Non-pigmented ciliary epithelial cell (primary cell): ENCODE data around the gene HIPK2.
A peak's percentile ranks its signal among the peaks of the same experiment; 100 is the strongest.

Experiments used
- DNase-seq: peaks from one replicate; pipeline ENCODE4 v3.0.0-alpha.2; 2010; ENCODE audit warnings: low read depth

Gene HIPK2

GRCh38 chr7:139534966-139535651 is 242.7 kb downstream of the HIPK2 start:
- no peak for DNase-seq

DNA sequence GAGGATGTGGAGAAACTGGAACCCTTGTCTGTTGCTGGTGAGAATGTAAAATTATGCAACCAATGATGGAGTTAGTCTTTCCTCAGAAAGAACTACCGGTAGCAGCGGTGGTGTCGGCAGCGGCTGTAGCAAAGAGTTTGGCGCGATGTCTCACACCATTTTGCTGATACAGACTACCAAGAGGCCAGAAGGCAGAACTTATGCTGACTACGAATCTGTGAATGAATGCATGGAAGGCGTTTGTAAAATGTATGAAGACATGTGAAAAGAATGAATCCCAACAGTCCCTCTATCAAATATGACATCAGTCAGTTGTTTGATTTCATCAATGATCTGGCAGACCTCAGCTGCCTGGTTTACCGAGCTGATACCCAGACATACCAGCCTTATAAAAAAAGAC is 243.7 kb downstream of the HIPK2 start:
- DNase-seq: no peak

- no peak for DNase-seq
Measured at GRCh38 chr7:139532636-139533155, 245.1 kb downstream of the HIPK2 start.

DNA sequence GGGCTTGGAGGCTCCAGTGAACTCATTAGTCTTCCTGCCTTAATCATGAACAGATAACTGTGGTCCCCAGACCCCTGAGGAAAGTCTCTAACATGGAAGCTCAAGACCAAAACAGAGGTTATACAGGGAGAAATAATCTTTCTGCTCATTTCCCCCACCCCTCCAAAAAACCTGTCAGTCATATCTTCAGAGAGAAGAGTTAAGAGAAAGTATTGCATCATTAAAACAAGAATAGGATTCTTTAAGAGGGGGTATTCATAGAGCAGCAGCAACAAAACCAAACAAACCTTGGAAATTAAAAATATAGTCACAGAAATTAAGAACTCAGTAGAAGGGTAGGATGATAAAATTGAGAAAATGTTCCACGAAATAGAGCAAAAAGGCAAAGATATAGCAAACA is 246.7 kb downstream of the HIPK2 start:
- DNase-seq: no peak

DNA sequence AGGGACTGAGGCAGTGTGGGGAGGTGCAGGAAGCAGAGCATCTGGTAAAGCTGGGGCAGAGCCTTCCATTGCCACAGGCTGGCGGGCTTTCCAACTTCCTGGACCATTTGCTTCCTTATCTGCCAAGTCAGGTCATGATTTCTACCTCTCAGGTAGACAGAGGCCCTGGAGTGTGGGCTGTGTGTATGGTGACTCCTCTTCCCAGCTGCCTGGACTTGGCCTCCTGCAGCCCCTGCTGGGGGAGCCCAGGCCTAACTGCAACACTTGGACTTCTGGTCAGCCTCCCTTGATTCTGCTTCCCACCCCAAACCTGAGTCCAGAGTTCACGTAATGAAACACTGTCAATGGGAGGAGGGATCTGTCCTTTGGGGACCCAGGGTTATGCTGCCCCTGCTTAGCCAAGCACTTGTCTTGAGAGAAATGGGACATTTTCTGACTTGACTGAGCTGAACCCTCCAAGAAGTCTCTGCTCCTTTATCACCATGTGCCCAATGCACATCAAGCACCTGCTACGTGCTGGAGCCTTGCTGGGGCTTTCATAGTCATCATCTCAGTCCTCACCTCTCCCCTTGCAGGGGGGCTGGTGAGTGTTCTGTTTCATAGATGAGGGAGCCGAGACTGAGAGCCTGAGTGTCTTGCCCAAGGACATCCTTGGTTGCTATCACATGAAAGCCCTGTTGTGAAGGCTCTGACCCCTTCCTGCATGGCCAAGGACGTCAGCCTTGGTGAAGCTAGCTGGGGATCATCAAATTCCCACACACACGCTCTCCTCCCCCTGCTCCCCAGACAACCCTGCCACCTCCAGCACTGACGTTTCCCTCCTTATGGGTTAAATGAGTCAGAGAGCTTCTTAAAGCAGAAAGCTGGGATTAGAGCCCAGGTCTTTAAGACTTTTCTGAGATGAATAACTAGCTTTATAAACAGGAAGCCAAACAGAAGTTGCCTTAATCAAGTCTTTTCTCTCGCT is 250.9 kb downstream of the HIPK2 start:
- DNase-seq: peak; percentile 82

DNA sequence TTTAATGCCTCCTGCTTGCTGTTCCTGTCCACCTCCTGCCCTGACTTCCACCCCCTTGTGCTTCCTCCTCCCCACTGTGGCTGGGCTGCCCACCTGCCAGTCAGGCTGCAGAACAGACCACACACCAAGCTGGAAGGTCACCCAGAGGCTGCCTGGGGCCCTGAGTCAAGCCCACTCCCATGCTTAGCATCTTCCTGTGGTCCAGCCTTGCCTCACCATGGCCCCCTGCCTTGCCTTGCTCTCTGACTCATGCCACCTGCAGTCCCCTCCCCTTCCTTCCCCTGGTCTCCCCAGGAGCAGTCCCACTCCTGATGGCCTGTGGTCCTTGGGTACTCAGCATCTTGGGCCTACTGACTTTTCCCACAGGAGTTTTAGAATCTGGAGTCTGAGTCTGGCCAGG is 252.0 kb downstream of the HIPK2 start:
- DNase-seq: no peak

GRCh38 chr7:139525239-139525638 is 252.6 kb downstream of the HIPK2 start:
- no peak for DNase-seq

DNA sequence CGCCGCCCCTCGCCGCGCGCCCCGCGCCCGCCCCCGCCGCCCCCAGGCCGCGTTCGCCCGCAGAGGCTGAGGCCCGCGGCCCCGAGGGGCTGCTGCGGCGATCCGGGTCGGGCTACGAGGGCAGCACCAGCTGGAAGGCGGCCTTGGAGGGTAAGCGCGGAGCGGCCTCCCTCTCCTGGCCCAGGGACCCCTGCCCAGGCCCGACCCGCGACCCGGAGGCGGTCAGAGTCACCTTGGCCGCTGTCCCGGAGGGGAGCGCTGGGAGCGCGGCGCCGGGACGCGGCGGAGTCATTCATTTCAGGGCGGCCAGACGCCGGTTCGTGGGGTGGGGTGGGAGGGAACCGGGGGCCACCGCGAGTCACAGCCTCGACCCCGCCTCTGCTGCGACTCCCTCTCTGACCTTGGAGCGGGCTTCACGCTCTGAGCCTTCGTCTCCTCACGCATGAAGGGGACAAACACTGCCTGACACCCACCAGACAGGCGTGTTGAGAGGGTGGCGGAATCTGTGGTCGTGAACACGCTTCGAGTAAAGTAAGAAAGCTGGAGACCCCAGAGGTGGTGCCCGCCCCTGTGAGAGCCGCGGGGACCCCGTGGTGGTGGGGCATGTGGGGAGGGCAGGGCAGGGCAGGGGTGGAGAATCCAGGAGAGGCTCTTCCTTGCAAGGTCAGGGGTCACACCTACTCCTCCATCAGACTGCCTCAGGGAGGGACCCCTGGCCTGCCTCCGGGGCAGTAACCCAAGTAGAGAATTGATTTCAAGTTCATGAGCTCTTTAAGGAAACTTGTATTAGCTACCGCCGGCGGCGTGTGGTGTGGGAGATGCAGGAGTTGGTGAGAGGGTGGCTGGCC is 253.6 kb downstream of the HIPK2 start:
- DNase-seq: no peak

- DNase-seq: no peak
Measured at GRCh38 chr7:139523199-139523941, 254.4 kb downstream of the HIPK2 start, which contains the start of gene CLEC2L. Gene CLEC2L, plus strand, starts transcription at chr7:139523685. Its CDS starts 243 bp downstream, at chr7:139523928.

DNA sequence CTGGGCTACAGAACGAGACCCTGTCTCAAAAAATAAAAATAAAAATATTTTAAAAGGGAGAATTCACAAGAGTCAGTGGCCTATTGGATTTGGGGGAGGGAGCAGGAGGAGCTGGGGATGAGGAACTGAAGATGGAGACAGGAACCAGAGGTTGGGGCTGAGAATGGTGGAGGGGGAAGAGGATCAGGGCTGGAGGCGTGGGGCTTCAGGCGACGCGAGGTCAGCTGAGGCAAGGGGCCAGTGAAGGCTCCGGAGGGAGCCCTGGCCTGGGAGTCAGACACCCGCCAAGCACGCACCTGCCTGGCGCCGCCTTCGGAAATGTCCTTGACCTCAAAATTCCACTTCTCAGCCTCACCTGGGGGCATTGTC is 255.0 kb downstream of the HIPK2 start:
- no peak for DNase-seq

DNA sequence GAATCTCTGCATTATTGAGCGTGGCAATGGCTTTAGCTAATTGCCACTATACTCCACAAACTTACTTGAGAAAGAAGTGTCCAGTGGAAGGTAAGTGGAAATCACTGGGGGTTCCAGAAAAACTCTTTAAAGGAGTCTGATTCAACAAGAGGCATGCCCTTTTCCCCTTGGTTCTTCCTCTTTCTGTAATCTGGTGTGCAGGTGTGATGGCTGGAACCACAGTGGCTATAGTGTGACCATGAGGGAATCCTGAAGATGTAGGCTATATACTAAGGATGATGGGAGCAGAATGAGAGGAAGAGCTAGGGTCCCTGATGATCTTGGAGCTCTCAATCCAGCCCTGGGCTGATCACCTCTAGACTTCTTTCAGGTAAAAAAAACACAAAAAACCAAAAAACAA is 256.4 kb downstream of the HIPK2 start:
- DNase-seq: no peak

- no peak for DNase-seq
Measured at GRCh38 chr7:139515266-139515665, 262.5 kb downstream of the HIPK2 start.
